HL-60/S4 treated with phorbol 12-myristate 13-acetate at 8.2 ng/mL for 4 days and 3 days (cell line): ENCODE measurements around the gene EIF2D.
"Not testable (repeated sequence)": the region's sequence is repeated elsewhere in the genome, so short reads cannot be mapped to it uniquely, and the experiment has no call there.

Source experiments
- in situ Hi-C: fragments of 300-500 bp; cut with MboI; formaldehyde crosslinking; loops from 2 replicates; pipeline ENCODE4 v1.15.0; 2022; ENCODE audit warnings: low sequenced_read_pairs

The EIF2D gene

GRCh38 chr1:206612129-206612876 is at the start of gene EIF2D:
EIF2D (minus strand) TSS chr1:206612465; CDS start chr1:206612342, 123 bp downstream.
- in situ Hi-C loops = no loop called here

- in situ Hi-C loops = no loop called here
These were observed 49.0 kb upstream of the EIF2D start for GRCh38 chr1:206661161-206661820.

- in situ Hi-C loops = no loop called here
These were observed 47.9 kb upstream of the EIF2D start for GRCh38 chr1:206660136-206660535.

GRCh38 chr1:206658981-206659273 is 46.7 kb upstream of the EIF2D start:
- in situ Hi-C loops = no loop called here

GRCh38 chr1:206658264-206658980 is 46.2 kb upstream of the EIF2D start:
- in situ Hi-C loops = no loop called here

- in situ Hi-C loops = no loop called here
These were observed 45.5 kb upstream of the EIF2D start for GRCh38 chr1:206657751-206658150.

- in situ Hi-C loops = no loop called here
These were observed 44.7 kb upstream of the EIF2D start for GRCh38 chr1:206656936-206657335.

- in situ Hi-C loops = no loop called here
These were observed 43.2 kb upstream of the EIF2D start for GRCh38 chr1:206655471-206655882.

- in situ Hi-C loops = no loop called here
These were observed 42.6 kb upstream of the EIF2D start for GRCh38 chr1:206654828-206655227.

GRCh38 chr1:206653715-206654459 is 41.6 kb upstream of the EIF2D start:
- in situ Hi-C loops = no loop called here

- in situ Hi-C loops = no loop called here
These were observed 40.0 kb upstream of the EIF2D start for GRCh38 chr1:206651958-206652890.

- in situ Hi-C loops = no loop called here
These were observed 38.7 kb upstream of the EIF2D start for GRCh38 chr1:206651014-206651413.

- in situ Hi-C loops = no loop called here
These were observed 37.1 kb upstream of the EIF2D start for GRCh38 chr1:206649261-206649921.

GRCh38 chr1:206647224-206647623 is 35.0 kb upstream of the EIF2D start:
- in situ Hi-C loops = no loop called here

GRCh38 chr1:206646504-206646903 is 34.2 kb upstream of the EIF2D start:
- in situ Hi-C loops = no loop called here

- in situ Hi-C loops = no loop called here
These were observed 30.9 kb upstream of the EIF2D start for GRCh38 chr1:206643118-206643698.

GRCh38 chr1:206642074-206642473 is 29.8 kb upstream of the EIF2D start:
- in situ Hi-C loops = not testable (repeated sequence)

- in situ Hi-C loops = no loop called here
These were observed 25.3 kb upstream of the EIF2D start for GRCh38 chr1:206637605-206638004.

GRCh38 chr1:206636671-206637070 is 24.4 kb upstream of the EIF2D start:
- in situ Hi-C loops = no loop called here
